GM19452 (cell line): ENCODE results near the gene CD6.
"Not testable (repeated sequence)": the region's sequence is repeated elsewhere in the genome, so short reads cannot be mapped to it uniquely, and the experiment has no call there.

ENCODE experiments used
- ATAC-seq: cut with Tn5 transposase; IDR thresholded peaks from one replicate; pipeline ENCODE4 v1.9.1; 2021; ENCODE audit not compliant: unreplicated experiment

CD6 gene

DNA sequence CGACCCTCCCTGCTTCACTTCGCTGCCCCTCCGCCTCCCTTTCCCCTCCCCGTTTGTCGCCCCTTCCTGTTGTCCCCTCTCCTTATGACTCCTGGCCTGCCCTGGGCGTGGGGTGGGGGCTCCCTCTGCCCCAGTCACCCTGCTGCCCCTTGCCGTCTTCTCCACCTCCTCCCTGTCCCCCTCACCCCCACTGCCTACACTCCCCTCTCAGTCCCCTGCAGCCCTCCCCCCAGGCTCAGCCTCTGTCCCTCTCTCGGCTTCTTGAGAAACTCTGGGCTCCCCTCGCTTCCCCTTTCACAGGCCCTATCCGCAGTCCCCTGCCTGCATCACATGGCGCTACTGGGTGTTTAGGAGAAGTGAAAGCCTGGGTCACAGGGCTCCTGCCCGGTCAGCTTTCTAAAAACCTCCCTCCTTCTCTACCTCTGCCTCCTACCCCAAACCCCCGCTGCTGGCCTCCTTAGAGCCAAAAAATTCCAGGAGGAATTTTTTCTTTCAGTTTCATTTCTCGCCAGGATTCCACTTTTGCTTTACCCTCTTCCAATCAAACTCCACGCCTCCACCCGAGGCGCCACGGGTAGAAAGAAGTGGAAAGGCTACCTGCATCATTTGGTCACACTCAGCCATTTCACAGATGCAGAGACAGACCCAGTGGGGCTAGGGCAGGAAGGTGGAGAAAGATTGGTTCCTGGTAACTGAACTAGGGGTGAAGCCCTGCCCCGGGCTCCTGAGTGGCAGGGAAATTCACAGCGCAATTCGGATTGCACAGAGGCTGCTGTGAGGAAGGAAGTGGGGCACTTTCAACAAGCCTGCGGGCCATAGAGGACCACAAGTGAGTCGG is 19.4 kb upstream of the CD6 start, which contains the start of gene SLC15A3:
Gene SLC15A3 (minus strand): TSS at position 273 of the 838 bp plus-strand sequence. CDS start 625 bp downstream, outside the sequence.
- ATAC-seq: peak; percentile 73

DNA sequence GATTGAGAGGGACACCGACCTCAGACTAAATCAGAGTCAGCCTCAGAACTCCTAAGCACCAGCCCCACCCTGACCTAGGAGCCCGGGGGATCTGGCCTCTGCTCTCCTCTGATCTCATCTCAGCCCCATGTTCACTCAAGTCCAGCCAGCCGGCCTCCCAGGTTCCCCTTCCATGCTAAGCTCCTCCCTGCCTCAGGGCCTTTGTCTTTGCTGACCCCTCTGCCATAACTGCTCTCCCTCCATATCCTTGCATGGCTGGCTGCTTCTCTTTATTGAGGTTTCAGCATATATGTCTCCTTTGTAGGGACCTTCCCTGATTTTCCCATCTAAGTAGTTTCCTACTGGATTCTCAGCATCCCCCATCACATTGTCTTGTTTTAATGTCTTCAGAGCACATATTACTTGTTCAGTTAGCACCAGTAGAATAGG is 18.7 kb upstream of the CD6 start:
- ATAC-seq: no peak

DNA sequence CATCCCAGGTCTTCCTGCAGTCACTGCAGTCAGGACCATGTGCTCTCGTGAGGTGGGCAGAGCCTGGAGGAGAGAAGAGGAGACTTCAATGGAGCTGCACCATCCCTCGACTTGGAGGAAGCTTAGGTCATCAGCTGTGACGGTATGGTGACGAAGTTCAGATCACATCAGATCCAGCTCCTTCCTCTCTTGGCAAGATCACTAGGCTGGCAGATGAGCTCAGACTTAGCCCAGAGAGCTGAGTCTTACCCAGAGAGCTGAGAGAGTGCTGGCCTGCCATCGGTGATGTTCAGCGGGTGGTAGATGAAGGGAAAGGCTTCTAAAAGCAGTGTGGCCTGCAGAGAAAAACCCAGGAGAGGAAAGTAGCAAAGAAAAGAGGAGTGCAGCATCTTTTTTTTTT is 17.7 kb upstream of the CD6 start:
- no peak for ATAC-seq

DNA sequence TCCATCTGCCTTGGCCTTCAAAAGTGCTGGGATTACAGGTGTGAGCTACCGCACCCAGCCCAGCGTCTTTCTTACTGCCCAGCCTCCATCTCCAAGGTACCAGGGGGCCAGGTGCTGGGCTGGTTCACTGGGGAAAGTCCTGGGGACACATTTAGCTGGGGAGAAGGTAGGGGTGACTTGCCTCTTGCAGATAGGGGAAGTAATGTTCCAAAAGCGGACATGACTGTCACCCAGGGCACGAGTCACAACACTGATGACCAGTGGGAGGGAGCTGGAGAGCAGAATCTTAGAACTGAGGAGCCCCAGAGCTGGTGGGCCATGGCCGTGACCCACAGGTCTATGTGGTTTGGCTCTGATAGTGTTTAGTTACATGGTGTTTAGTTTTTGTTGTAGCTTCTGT is 17.1 kb upstream of the CD6 start:
- no peak for ATAC-seq

DNA sequence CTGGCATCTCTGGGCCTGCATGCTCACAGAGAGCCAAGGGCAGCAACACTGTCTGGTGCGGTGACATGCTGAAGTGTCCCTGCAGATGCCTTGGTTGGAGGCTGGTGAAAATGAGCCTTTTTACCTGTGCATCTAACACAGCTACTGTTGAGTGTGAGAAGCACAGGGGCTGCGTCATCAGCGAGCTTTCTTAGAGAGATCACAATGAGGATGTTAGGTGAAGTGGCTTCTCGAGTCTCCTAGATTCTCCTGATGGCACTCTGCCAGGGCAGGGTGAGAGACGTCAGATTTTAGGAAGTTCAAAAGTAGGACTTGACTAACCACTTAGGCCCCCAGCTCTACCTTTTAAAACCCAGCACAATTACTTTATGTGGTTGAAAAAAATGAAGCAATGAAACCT is 15.9 kb upstream of the CD6 start:
- no peak for ATAC-seq

DNA sequence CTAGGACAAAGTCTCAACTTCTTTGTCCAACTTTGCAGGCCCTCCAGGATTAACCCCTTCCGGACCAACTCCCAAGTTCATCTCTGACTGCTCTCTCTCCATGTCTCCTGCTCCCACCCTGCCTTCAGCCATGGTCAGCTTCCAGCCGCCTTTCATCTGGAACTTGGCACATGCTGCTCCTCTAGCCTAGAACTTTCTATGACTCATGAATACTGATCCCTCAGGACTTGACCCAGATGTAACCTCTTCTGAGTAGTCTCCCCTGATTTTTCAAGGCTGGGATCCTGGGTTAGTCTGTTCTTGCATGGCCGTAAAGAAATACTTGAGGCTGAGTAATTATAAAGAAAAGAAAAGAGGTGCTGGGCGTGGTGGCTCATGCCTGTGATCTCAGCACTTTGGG is 14.3 kb upstream of the CD6 start:
- no peak for ATAC-seq

DNA sequence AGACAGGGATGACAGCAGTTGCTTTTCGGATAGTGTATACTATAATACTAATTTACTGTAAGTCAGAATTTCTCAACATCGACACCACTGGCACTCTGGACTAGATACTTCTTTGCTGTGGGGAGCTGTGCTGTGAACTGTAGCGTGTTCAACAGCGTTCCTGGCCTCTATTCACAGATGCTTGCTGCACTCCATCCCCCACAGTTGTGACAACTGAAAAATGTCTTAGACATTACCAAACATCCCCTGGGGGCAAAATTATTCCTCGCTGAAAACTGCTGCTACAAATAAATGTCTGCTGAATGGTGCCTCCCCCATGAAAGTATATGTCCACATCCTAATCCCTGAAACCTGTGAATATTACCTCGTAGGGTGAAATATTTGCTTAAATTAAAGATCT is 12.0 kb upstream of the CD6 start:
- no peak for ATAC-seq

DNA sequence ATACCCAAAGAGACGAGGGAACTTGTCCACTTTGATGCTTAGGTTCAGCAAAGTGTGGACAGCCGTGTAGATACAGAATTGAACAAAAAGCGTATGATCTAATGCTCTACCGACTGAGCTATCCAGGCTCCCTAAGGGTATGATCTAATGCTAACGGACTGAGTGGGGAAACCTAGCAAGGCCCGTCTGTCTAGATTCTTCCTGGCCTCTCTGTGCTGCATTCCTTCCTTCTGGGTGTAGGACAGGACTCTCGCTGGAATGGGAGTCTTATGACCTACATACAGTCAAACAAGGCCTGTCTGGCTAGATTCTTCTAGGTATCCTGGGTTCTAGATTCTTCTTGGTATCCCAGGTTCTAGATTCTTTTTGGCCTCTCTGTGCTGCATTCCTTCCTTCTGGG is 11.1 kb upstream of the CD6 start:
- no peak for ATAC-seq

DNA sequence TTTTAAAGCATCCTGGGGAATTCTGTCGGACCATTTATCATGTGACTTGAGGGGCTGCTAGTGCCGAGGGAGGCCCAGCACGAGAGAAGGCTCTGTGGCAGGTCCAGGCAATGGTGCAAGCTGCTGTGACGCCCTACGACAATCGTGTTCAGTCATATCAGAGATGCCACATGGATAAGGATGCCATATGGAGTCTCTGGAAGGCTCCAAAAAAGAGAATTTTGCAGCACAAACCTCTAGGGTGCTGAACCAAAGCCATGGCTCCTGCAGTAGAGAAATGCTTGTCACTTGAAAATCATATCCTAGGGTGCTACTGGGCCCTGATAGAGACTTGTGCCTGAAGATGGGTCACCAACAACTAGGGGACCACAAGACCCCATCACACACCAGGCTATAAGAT is 6.7 kb upstream of the CD6 start:
- ATAC-seq: no peak

DNA sequence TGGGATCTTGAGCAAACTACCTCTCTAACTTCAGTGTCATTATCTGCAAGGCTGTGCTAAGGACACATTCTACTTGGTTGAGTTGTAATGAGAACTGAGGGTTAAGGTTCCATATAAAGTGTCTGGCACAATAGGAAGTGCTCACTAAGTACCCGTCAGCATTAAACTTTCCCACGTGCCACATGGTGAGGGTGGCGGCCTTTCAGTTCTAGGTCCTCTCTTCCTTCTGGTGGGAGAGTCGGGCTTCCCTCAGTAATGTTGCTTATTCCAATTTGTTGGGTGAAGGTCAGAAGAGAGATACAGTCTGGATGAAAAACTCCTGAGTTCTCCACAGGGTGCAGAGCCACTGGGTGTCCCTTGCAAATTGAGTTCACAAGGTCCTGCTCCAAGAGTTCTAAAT is 4.6 kb upstream of the CD6 start:
- no peak for ATAC-seq

DNA sequence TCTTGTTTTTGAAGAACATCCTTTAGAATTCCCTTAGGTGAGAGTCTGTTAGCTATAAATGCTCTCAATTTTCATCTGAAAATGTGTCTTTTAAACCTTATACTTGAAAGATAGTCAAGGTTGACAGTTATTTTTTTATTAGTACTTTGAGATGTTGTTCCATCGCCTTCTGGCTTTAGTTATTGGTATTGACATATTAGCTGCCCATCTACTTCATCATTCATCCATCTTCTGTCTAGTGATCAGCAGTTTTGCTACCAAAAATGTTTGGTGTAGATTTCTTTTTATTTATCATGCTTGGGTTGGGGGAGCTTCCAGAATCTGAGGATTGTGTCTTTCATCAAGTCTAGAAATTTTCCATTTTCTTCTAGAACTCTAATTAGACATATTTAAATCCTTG is 3.3 kb upstream of the CD6 start:
- ATAC-seq: no peak

DNA sequence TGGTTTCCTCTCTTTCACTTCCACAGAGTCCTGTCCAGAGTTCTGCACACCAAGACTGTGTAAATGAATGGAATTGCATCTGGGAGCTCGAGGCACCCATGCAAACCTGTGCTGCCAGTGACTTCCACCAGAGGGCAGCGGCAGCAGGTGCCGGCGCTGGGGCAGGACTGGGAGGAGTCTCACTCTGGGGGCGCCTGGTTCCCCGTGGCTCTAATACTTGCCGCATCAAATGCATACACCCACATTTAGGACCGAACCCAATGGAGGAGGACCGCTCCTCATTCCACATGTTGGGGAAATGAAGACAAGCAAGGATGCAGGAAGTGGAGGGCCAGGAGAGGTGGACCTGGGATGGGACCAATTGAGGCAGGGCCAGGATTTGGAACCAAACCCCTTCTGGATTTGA is 1.1 kb upstream of the CD6 start:
- ATAC-seq: no peak

DNA sequence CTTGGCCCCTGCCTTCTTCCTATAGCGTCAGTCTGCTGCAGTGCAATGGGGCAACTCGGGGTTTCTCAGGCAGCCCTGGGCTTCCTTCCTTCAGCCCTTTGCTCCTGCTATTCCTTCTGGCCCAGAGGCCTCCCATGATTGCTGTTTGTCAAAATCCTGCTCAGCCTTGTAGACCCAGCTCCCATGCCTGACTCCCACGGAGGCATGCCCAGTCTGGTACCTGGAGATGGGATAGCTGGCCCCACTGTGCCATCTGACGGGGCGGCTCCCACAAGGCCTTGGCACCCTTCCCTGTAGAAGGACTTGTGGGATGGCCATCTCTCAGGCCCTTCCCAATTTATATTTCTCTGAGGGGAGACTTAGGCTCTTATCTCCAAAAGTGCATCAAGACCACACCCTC is 590 bp upstream of the CD6 start:
- no peak for ATAC-seq

DNA sequence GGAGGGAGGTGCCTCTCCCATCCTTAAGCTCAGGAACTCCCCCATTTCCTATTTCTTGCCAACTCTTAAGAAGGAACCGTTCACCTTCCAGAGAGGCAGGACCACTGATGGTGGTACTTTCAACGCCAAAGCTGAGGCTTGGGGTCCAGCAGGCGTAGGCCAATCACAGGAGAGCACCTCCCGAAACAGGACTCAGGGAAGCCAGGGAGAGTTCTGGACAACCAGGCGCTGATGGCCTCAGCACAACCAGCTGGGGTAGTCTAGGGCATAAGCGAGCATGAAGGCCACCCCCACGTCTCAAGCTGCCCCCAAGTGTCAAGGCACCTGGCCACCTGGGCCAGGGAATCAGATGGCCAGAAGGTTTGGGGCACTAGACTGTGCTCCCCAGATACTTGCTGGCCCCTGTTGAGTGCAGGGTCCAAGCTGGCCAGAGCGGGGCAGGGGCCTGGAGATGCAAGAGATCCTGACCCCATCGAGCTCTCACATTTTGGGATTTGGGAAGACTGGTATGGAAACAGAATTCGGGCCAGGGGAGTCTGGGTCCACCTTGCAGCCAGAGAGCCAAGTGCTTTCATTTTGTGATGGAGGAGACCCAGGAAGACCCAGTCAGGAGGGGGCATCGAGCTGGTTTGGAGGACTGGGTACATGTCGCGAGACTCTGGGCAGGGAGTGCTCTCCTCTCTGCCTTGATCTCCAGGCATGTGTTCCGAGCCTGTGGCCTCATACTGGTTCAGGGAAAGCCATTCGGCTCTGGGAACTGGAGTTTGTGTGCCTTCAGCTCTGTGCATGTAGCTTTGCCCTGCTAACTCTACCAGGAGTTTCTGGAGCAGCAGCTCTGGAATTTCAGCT is 926 bp downstream of the CD6 start:
- no peak for ATAC-seq

DNA sequence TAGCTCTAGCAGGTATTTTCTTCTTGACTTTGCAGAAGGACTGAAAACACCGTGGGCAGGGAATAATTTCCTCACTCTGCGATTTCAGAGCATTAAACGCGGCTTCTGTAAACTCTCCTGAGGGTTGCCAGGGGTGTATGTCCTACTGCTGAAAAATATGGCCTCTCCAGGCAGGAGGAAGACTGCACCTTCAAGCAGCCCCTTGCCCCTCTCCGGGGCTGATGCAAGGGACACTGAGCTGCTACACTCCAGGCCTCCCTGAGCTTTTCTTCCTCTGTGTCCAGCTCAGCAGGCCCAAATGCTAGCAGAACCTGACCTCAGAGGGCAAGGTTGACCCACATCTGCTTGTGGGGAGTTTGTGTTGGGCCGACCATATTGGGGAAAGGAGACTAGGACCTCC is 2.2 kb downstream of the CD6 start:
- ATAC-seq: no peak

DNA sequence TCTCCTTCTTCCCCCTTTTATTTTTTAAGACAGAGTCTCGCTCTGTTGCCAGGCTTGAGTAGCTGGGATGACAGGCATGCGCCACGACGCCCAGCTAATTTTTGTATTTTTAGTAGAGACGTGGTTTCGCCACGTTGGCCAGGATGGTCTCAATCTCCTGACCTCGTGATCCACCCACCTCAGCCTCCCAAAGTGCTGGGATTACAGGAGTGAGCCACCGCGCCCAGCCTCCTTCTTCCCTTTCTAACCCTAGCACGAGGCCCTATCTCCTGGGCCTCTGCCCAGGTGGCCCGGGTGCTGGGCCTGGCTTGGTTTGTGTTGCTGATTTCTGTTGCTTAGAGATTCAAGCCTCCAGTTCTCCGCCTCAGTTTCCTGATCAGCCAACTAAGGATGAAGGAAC is 2.8 kb downstream of the CD6 start:
- not testable (repeated sequence) for ATAC-seq

DNA sequence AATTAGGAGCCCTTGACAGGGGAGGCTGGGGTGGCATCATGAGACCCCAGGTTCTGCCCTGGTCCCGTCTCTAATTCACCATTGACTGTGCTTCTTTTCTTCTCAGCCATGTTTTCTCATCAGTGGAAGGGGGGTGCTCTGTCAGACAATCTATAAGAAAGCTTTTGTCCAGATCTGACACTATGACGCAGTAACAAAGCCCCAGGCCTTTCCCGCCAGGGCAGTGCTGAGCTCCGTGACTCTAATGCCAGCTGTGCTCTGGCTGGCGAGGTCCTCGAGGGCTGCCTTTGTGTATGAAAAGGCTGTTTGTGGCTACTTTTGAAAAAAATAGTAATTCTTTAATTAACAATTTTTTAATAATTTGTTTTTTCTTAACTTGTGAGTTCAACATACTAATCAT is 3.2 kb downstream of the CD6 start:
- no peak for ATAC-seq

DNA sequence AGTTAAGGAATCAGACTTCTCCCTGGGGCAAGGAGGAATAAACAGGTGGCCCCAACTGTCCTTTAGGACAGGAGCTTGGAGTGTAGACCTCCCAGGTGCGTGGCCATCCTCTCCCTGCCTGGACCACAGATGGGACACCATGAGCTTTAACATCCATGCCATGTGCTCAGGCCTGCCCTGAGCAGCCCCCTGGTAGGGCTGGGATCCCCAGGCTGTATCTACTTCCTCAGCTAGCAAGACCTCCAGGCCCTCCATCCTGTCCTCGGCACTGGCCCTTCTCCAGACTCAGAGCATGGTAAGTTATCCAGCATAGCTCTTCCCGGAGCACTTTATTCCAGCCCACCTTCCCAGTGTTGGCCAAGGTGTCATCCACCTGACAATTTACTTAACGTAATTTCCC is 5.7 kb downstream of the CD6 start:
- no peak for ATAC-seq

DNA sequence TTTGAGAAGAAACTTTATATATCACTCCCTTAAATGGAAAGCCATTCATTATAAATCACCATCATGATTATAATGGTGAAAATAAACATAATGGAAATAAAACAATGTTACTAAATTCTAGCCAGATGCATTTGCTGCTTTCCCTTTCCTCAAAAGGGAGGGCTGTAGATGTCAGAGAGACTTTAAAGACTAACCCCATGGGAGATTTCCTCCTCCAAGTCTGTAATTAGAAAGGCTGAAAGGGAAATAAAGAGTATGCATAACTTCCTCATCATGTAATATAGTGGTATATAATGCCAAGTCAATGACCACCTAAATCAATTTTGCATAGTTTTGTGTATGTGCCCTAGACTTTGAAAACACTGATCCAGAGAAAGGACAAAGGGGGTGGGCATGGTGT is 6.4 kb downstream of the CD6 start:
- no peak for ATAC-seq

DNA sequence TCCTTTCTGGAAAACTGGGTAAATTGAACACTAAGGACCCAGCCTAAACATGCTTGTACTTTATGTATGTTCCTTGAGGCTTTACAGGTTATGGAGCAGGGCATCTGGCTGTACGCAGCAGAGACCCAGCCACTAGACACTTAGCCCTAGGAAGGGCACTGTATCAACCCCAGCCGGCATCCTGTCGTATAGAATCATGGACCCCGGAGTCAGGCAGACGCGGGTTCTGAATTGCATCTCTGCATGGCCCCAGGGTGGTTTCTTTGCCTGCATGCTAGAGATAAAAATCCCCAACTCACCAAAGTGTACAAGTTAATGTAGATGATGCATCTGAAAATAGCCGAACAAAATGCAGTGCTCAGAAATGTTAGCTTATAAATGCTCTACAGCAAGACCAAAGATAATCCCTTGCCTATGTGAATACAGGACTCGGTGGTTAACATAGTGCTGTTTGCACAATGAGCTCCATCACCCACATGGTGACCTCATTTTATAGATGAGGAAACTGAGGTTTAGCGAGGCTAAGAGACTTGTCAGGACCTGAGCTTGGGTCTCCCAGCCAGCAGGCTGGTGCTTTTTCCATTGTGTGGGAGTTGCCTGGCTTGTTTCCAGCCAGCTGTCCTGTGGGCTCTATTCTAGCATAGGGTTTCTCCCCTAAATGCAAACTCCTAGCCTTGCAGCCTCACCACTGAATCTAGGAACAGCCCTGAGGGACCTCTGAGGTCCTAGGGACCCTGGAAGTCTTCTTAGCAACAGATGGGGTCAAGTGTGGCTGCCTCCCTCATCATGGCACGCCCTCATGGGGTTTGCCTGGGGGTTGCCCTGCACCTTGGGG is 7.3 kb downstream of the CD6 start:
- ATAC-seq: no peak

DNA sequence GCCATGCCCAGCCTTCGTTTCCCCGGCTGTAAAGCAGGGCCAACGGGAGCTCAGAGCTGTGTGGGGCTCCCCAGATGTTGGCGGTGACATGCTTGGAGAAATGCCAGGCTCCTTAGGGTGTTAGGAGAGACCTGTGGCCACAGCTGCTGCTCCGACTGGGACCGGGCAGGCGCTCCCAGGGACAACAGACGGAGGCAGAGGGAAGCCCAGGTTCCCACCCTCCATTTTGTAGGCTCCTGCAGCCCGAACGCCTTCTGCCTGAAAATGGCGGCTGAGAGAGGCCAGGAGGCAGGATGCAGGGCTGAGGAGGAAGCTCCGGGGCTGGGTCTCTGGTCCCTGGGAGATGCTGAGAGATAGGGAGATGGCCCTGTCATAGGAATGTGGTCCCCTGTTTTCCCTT is 10.0 kb downstream of the CD6 start:
- ATAC-seq: no peak
